HG03521 (cell line): ENCODE data around the gene SPACA5.
"Not testable (repeated sequence)": the region's sequence is repeated elsewhere in the genome, so short reads cannot be mapped to it uniquely, and the experiment has no call there.

Source experiments
- ATAC-seq: cut with Tn5 transposase; IDR thresholded peaks from one replicate; pipeline ENCODE4 v1.9.1; 2021; ENCODE audit warnings: mild to moderate bottlenecking, moderate library complexity; ENCODE audit not compliant: unreplicated experiment

The SPACA5 gene

DNA sequence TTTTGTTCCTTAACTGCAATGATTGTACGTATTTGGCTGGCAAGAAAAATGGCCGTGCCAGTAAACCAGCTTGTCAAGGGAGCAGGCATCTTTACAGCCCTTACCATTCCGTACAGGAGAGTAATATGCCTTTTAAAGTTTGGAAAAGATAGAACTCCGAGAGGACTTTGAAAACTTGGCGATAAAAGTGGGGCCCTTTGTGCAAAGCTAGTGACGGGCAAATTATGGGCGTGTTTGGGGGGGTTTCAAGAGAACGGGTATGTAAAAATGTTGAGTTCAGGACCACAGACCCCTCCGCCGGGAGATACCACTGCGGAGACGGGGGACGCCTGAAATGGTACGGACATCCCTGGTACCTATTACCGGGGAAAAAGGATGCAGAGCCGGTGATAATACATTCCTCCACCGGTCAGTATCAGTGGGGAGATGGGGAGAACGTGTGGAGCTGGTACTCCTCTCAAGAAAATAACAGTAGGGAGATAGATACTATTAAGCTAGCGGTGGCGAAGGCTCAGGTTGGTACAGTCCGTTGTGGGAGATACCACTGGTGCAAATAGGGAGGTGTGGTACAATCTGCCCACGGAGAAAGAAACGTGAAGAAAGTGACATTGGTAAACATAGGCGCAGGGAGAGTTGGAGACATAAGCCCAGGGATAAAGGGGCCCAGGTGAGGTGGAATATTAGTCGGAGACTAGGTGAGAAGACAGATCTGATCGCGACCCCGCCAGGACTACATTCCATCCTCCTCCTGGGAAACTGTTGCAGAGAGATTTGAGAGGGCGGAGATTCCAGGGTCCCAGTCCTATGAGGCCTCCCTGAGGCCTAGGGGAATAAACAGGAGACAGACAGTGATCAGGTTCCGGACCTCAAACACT lies 14.5 kb downstream of the SPACA5 start:
- ATAC-seq = no peak

- ATAC-seq = no peak
Observed at GRCh38 chrX:48022100-48022499, 15.3 kb downstream of the SPACA5 start.

GRCh38 chrX:48022738-48023137 lies 15.9 kb downstream of the SPACA5 start:
- ATAC-seq = no peak

DNA sequence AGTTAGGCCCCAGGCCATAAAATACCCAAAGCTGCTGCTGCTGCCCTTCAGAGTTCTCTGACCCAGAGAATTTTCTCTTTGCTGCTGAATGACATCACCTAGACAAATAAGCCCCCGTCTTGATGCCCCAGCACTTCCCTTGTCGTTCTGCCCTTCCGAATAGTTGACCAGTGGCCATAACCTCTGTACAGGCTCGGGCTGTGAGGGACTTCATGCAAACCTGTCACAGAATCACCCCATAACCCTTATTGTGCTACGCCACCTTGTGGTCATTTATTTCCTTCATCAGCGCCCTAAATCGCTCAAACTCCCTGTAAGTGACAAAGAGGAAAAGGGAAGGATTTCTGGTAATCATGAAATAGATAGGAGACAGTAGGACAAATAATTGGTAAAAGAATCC lies 18.8 kb downstream of the SPACA5 start:
- ATAC-seq = no peak

DNA sequence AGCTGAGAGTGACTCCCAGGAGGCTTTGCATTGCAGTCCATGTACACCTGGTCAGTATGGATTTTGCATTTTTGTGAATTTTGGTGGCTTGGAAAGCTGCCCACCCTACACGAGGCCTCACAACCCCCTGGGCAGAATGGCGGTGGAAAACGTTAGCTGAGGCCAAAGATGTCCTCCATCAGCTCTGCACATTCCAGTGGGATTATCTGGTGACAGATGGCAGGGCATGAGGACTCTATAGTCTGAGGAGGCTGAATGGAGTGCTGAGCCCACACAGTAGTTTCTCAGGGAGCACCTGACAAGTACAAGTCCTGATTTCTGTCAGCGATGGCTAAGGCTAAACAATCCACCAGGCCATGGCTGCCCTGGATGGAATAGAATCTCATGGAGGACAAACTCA lies 20.8 kb downstream of the SPACA5 start:
- not testable (repeated sequence) for ATAC-seq

DNA sequence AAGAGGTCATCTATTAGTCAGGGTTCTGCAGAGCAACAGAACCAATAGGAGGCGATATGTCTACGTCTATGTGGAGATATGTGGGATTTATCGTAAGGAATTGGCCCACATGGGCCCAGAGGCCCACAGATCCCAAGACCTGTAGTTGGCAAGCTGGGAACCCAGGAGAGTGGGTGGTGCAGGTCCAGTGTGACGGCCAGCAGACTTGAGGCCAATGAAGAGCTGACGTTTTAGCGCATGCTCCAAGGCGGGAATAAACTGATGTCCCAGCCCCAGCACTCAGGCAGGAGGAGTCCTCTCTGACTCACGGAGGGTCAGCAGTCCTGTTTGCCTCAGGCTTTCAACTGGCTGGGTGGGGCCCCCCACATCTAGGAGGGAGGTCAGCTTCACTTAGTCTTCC lies 21.3 kb downstream of the SPACA5 start:
- no peak for ATAC-seq

DNA sequence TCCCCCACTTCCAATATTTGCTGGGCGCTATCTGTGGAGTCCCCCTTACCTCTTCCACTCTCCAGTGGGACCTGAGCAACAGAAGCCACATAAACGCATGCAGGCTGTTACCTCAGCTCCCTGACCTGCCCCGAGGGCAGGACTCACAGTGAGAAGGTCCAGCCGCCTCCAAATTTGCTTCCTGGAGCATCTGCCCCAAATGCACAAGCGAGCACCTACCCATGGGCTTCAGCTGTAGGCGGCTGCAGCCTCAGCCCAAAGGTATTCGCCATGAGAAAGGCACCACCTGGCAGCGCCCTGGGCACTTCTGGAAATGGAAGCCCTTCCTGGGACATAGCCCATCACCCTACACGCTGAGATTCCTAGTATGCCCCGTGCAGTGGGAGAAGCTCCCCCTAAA lies 23.4 kb downstream of the SPACA5 start:
- ATAC-seq = no peak

DNA sequence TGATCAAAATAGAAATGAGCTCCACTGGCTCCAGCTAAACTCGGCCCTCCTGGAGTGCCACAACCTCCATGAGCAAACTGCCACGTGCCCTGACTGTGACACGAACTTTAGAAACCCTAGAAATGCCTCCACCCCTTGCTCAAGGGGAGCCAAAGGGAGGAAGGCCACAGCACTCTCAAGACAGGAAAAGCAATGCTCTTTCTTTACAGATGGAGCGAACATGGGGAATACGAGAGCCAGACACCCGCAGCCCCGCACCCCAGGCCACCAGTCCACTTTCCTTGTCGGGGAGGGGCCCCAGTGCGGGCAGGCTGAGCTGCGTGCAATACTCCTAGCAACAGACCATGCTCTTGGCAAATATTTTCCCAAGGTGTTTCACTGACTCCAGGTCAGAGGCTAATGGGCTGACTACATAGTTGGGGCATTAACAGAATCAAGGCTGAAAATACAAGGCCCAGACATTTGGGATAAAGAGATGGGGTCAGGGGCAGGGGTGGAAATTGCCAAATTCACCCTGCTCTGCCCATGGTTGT lies 23.9 kb downstream of the SPACA5 start:
- not testable (repeated sequence) for ATAC-seq

GRCh38 chrX:48035891-48036290 lies 29.1 kb downstream of the SPACA5 start:
- no peak for ATAC-seq

- ATAC-seq = no peak
Observed at GRCh38 chrX:48043056-48043455, 36.3 kb downstream of the SPACA5 start.

DNA sequence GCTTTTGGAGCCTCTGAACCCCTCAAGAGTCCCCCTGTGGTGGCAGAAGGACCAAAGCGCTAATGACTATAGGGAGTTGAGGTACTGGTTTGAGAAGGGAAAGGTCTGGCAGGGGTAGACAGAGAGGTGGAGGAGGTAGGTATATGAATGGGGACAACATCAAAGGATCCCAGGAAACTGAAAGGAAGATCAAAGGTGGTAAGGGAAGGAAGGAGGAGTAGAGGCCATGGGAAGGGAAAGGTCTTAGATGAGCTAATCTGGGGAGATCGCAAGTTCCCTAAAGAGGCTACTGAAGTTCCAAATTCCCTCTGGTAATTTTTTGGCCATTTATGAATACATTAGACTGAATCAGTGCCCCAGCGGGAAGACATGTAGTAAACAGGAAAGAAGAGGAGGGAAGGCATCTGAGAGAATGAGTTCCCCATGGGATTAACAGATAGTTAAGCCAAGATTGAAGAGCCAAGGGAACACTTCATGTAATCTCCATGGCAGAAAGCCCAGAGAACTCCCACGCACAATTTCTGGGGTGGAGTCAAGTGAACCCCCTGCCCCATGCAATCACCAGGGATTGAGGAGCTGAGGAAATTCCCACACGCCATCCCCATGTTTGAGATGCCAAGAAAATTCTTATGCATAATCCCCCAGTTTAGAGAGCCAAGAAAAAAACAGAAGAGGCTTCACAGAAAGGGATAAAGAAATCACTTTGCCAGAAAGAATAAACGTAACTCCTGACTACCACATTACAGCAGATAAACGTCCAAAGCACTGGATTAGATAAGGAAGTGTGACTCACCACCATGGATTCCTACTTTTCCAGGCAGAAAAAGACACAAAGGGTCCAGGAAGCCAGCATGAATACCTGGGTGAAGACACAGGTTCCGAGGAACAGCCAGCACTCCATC lies 38.9 kb downstream of the SPACA5 start:
- ATAC-seq = no peak

GRCh38 chrX:48046846-48047245 lies 40.1 kb downstream of the SPACA5 start:
- ATAC-seq = no peak

DNA sequence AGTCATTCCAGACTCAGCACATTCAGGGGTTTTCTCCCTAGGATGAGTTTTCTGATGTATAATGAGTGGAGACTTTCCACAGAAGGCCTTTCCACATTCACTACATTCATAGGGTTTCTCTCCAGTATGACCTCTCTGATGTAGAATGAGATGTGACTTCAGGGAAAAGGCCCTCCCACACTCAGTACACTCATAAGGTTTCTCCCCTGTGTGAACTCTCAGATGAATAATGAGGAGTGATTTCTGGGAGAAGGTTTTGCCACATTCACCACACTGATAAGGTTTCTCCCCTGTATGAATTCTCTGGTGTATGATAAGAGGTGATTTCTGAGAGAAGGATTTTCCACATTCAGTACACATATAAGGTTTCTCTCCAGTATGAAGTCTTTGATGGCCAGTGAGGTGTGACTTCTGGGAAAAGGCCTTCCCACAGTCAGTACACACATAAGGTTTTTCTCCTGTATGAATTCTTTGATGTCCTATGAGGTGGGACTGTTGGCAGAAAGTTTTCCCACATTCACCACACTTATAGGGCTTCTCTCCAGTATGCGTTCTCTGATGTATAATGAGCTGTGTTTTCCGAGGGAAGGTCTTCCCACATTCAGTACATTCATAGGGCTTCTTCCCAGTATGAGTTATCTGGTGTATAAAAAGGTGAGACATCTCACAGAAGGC lies 52.0 kb downstream of the SPACA5 start:
- ATAC-seq = no peak

- ATAC-seq = no peak
Observed at GRCh38 chrX:48059296-48059639, 52.5 kb downstream of the SPACA5 start.
